ENCODE results near the gene MUC4.

DNA sequence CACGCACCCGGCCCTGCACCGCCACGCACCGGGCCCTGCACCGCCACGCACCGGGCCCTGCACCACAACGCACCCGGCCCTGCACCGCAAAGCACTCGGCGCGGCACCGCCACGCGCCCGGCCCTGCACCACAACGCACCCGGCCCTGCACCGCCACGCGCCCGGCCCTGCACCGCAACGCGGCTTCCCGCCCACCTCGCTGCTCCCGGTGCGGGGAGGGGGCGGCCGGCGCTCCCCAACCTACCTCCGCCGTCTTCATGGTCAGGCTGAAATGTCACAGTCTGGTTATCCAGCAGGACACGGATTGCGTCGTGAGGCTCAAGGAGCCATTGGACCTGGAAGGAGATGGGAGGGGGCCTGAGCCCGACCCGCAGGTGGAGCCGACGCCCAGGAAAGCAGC, 49.1 kb downstream of the MUC4 start:
- no peak for TF ChIP-seq CTCF (IDR thresholded peaks at IDR 0.05)
- no peak for TF ChIP-seq SIN3A (IDR thresholded peaks at IDR 0.05; ENCODE audit: borderline replicate concordance, low read depth, low read length)
- TF ChIP-seq FOSL2 (IDR thresholded peaks at IDR 0.05; ENCODE audit: borderline replicate concordance, low read depth), result no peak
- no peak for TF ChIP-seq RFX5 (IDR thresholded peaks at IDR 0.05; ENCODE audit: low read length)
- TF ChIP-seq GABPA (IDR thresholded peaks at IDR 0.05; ENCODE audit: low read depth), result no peak
